ENCODE measurements around the gene ISX.

GRCh38 chr22:35089139-35089538 is 23.2 kb downstream of the ISX start:
- no peak for TF ChIP-seq CTCF (IDR thresholded peaks at IDR 0.05)
- TF ChIP-seq POLR2A (IDR thresholded peaks at IDR 0.05; ENCODE audit: low read length) = no peak
- no peak for TF ChIP-seq TFCP2L1 (CRISPR knock-in tag; IDR thresholded peaks at IDR 0.05)
- no peak for TF ChIP-seq ELK1 (IDR thresholded peaks at IDR 0.05; ENCODE audit: low read depth, low read length)
- no peak for TF ChIP-seq GATA3 (IDR thresholded peaks at IDR 0.05; ENCODE audit: borderline replicate concordance)
